Measurements from ENCODE around the gene SOBP. TPM values are rescaled to one million over a fixed set of nuclear protein-coding genes. Genes with fewer than 3 reads are reported as not detected.

The SOBP gene
- polyA plus RNA-seq, 1 donor (not counting 4 experiments of a cell fraction or from before 2014, with no cell fraction given): not detected

GRCh38 chr6:107684996-107685395 is 195.1 kb downstream of the SOBP start:
- H3K9me3 ChIP-seq (ENCODE audit: control insufficient read depth, low read depth, low read length): no peaks in the 10 kb centered on the region
- H2AFZ ChIP-seq (ENCODE audit: control insufficient read depth, low read length): no peak overlapping the region
- H3K4me3 ChIP-seq (ENCODE audit: control insufficient read depth in 2 of 3, extremely low read depth in 1 of 3, insufficient read depth in 2 of 3, low read depth in 1 of 3, low read length in 3 of 3): no peak overlapping the region
- dilution Hi-C loops (cut with MboI; ENCODE audit: extremely low pct_ligation_motif_present, low sequenced_read_pairs): no loop called here
- H3K27ac ChIP-seq (ENCODE audit: control insufficient read depth, insufficient read depth, low read length): no peak overlapping the region
- FAIRE-seq (no peak), DNase-seq (ENCODE audit: low read depth, low spot score) (no peak)
- no peak overlapping the region for H3K9ac ChIP-seq (ENCODE audit: control insufficient read depth, extremely low read depth, insufficient read depth, low read length)
- H4K20me1 ChIP-seq (ENCODE audit: control insufficient read depth, extremely low read depth, insufficient read depth, low read length): no peaks in the 10 kb centered on the region
- H3K4me2 ChIP-seq (ENCODE audit: control insufficient read depth, extremely low read depth, insufficient read depth, low read depth, low read length): no peak overlapping the region
- H3K9me1 ChIP-seq (ENCODE audit: control insufficient read depth, extremely low read depth, insufficient read depth, low read length): no peaks in the 10 kb centered on the region
- H3K36me3 ChIP-seq (ENCODE audit: control insufficient read depth in 2 of 2, extremely low read depth in 1 of 2, insufficient read depth in 2 of 2, low read length in 2 of 2): no peaks in the 10 kb centered on the region
- no peaks in the 10 kb centered on the region for H3K4me1 ChIP-seq (ENCODE audit: control insufficient read depth, extremely low read depth, insufficient read depth, low read length)
- H3K79me2 ChIP-seq (ENCODE audit: control insufficient read depth, insufficient read depth, low read length): no peaks in the 10 kb centered on the region
- H3K27me3 ChIP-seq (ENCODE audit: control insufficient read depth, extremely low read depth, insufficient read depth, low read length): peaks cover 4% of the 10 kb centered on the region
- no peak for TF ChIP-seq EZH2 (IDR thresholded peaks at IDR 0.05; ENCODE audit: low read length)

GRCh38 chr6:107689190-107689589 is 199.3 kb downstream of the SOBP start:
- Histone ChIP-seq H3K4me1 (ENCODE audit: control insufficient read depth, extremely low read depth, insufficient read depth, low read length) (no peaks in the 10 kb centered on the region), H2AFZ (ENCODE audit: control insufficient read depth, low read length) (no peak overlapping the region), H3K4me3 (ENCODE audit: control insufficient read depth in 2 of 3, extremely low read depth in 1 of 3, insufficient read depth in 2 of 3, low read depth in 1 of 3, low read length in 3 of 3) (no peak overlapping the region), H3K27ac (ENCODE audit: control insufficient read depth, insufficient read depth, low read length) (no peak overlapping the region), H3K9me1 (ENCODE audit: control insufficient read depth, extremely low read depth, insufficient read depth, low read length) (no peaks in the 10 kb centered on the region), H4K20me1 (ENCODE audit: control insufficient read depth, extremely low read depth, insufficient read depth, low read length) (no peaks in the 10 kb centered on the region), H3K27me3 (ENCODE audit: control insufficient read depth, extremely low read depth, insufficient read depth, low read length) (peaks cover 4% of the 10 kb centered on the region), H3K36me3 (ENCODE audit: control insufficient read depth in 2 of 2, extremely low read depth in 1 of 2, insufficient read depth in 2 of 2, low read length in 2 of 2) (no peaks in the 10 kb centered on the region), H3K9me3 (ENCODE audit: control insufficient read depth, low read depth, low read length) (no peaks in the 10 kb centered on the region), H3K4me2 (ENCODE audit: control insufficient read depth, extremely low read depth, insufficient read depth, low read depth, low read length) (no peak overlapping the region), H3K79me2 (ENCODE audit: control insufficient read depth, insufficient read depth, low read length) (no peaks in the 10 kb centered on the region), H3K9ac (ENCODE audit: control insufficient read depth, extremely low read depth, insufficient read depth, low read length) (no peak overlapping the region)
- no peak for TF ChIP-seq EZH2 (IDR thresholded peaks at IDR 0.05; ENCODE audit: low read length)
- TF ChIP-seq CTCF (optimal IDR thresholded peaks at IDR 0.05 in 1 of 3, IDR thresholded peaks at IDR 0.05 in 1 of 3, conservative IDR thresholded peaks at IDR 0.05 in 1 of 3; ENCODE audit: extremely low read depth in 1 of 3, insufficient read depth in 2 of 3, low read length in 3 of 3): no peak
- dilution Hi-C loops (cut with MboI; ENCODE audit: extremely low pct_ligation_motif_present, low sequenced_read_pairs): no loop called here
- FAIRE-seq: no peak
- DNase-seq (ENCODE audit: low read depth, low spot score): no peak

GRCh38 chr6:107689951-107690642 is 200.2 kb downstream of the SOBP start:
- H3K36me3 ChIP-seq (ENCODE audit: control insufficient read depth in 2 of 2, extremely low read depth in 1 of 2, insufficient read depth in 2 of 2, low read length in 2 of 2): no peaks in the 10 kb centered on the region
- H2AFZ ChIP-seq (ENCODE audit: control insufficient read depth, low read length): no peak overlapping the region
- FAIRE-seq (no peak), DNase-seq (ENCODE audit: low read depth, low spot score) (no peak)
- H3K9me3 ChIP-seq (ENCODE audit: control insufficient read depth, low read depth, low read length): no peaks in the 10 kb centered on the region
- H3K79me2 ChIP-seq (ENCODE audit: control insufficient read depth, insufficient read depth, low read length): no peaks in the 10 kb centered on the region
- H3K9me1 ChIP-seq (ENCODE audit: control insufficient read depth, extremely low read depth, insufficient read depth, low read length): no peaks in the 10 kb centered on the region
- H4K20me1 ChIP-seq (ENCODE audit: control insufficient read depth, extremely low read depth, insufficient read depth, low read length): no peaks in the 10 kb centered on the region
- H3K27me3 ChIP-seq (ENCODE audit: control insufficient read depth, extremely low read depth, insufficient read depth, low read length): peaks cover 4% of the 10 kb centered on the region
- H3K4me2 ChIP-seq (ENCODE audit: control insufficient read depth, extremely low read depth, insufficient read depth, low read depth, low read length): no peak overlapping the region
- H3K4me3 ChIP-seq (ENCODE audit: control insufficient read depth in 2 of 3, extremely low read depth in 1 of 3, insufficient read depth in 2 of 3, low read depth in 1 of 3, low read length in 3 of 3): no peak overlapping the region
- TF ChIP-seq EZH2 (IDR thresholded peaks at IDR 0.05; ENCODE audit: low read length) (no peak), CTCF (optimal IDR thresholded peaks at IDR 0.05 in 1 of 3, IDR thresholded peaks at IDR 0.05 in 1 of 3, conservative IDR thresholded peaks at IDR 0.05 in 1 of 3; ENCODE audit: extremely low read depth in 1 of 3, insufficient read depth in 2 of 3, low read length in 3 of 3) (no peak)
- no peak overlapping the region for H3K27ac ChIP-seq (ENCODE audit: control insufficient read depth, insufficient read depth, low read length)
- H3K4me1 ChIP-seq (ENCODE audit: control insufficient read depth, extremely low read depth, insufficient read depth, low read length): no peaks in the 10 kb centered on the region
- dilution Hi-C loops (cut with MboI; ENCODE audit: extremely low pct_ligation_motif_present, low sequenced_read_pairs): no loop called here
- no peak overlapping the region for H3K9ac ChIP-seq (ENCODE audit: control insufficient read depth, extremely low read depth, insufficient read depth, low read length)
